OCI-M1 (cell line): Measurements from ENCODE around the gene CTDSP1.
A peak's percentile ranks its signal among the peaks of the same experiment; 100 is the strongest.

Experiments used
- DNase-seq: peaks from one replicate; lab custom pipeline; 2025; lab: John Stamatoyannopoulos, UW

Gene CTDSP1, protein sequence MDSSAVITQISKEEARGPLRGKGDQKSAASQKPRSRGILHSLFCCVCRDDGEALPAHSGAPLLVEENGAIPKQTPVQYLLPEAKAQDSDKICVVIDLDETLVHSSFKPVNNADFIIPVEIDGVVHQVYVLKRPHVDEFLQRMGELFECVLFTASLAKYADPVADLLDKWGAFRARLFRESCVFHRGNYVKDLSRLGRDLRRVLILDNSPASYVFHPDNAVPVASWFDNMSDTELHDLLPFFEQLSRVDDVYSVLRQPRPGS

DNA sequence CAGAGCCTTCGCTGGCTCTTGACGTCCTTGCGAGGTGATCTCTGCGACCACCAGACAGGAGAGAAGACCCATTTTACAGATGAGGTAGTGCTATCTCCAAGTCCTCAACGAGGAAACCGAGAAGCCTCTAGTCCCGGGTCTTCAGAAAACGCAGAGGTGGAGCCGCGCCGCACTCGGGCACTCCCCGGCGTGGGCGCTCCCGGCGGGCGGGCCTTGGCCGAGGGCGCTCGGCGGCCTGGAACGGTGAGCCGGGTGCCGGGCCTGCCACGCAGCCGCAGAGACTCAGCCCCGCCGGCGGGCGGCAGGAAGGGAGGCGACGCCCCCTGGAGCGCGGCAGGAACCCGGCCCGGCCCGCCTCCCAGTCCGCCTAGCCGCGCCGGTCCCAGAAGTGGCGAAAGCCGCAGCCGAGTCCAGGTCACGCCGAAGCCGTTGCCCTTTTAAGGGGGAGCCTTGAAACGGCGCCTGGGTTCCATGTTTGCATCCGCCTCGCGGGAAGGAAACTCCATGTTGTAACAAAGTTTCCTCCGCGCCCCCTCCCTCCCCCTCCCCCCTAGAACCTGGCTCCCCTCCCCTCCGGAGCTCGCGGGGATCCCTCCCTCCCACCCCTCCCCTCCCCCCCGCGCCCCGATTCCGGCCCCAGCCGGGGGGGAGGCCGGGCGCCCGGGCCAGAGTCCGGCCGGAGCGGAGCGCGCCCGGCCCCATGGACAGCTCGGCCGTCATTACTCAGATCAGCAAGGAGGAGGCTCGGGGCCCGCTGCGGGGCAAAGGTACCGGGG lies at the start of gene CTDSP1:
Gene CTDSP1 (plus strand): TSS at position 478 of the 776 bp plus-strand sequence. CDS start 223 bp downstream, at position 701.
- DNase-seq = peak; percentile 94

- no peak for DNase-seq
Observed at GRCh38 chr2:218354045-218354444, 45.6 kb upstream of the CTDSP1 start.

- DNase-seq = no peak
Observed at GRCh38 chr2:218354850-218355443, 44.7 kb upstream of the CTDSP1 start.

DNA sequence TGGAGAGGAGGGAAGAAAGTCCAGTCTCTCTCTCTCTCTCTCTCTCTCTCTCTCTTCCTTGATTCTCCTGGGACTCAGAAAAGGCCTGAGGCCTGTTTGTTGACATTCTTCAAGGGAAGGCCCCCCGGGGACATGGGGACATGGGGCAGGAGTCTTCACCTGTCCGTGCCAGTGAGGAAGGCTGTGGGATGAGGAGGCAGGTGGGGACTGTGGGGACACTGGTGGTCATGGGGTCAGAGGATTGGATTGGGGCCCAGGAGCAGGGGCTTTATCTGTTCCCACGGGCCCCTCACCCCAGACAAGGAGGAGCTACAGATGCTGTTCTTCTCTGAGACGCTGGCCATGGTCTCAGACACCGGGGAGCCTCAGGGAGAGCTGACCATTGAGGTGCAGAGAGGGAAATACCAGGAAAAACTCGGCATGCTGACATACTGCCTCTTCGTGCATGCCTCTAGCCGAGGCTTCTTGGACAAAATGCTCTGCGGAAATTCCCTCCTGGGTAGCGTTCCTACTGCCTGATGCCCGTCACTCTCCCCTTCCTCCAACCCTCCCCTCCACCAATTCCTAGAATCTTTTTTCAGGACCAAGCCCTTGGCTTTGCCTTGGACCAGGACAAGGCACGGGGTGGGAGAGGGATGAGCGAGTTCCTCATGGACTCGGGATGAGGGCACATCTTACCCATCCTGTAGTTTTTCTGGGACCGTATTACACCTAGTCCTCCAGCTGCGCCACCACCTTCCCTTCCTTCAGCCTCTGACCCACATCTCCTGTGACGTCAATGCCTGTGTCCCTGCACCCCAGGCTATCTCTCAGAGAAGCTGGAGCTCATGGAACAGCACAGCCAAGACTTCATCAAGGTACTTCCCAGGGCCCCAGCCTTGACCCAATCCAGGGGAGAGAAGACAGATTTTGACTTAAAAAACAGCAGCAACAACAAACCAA lies 42.2 kb upstream of the CTDSP1 start:
- no peak for DNase-seq

GRCh38 chr2:218360453-218360852 lies 39.2 kb upstream of the CTDSP1 start:
- DNase-seq = peak; percentile 50

DNA sequence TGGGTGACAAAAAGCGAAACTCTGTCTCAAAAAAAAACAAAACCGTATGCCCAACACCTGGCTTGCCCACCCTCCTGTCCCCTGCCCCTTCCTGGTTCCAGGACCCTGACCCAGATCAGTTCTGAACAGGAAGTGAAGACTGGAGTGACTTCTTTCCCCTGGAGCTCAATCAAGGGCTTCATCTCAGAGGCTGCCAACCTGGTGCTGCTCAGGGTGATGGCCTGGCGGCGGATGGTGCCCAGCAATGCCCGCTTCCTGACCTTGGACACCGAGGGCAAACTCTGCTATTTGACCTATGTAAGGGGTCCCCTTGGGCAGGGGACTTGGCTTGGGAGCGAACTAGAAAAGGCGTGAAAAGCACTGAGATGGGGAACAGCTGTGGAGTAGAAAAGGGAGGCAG lies 37.1 kb upstream of the CTDSP1 start:
- no peak for DNase-seq

- no peak for DNase-seq
Observed at GRCh38 chr2:218363736-218364135, 35.9 kb upstream of the CTDSP1 start.

GRCh38 chr2:218364196-218364595 lies 35.5 kb upstream of the CTDSP1 start:
- no peak for DNase-seq

GRCh38 chr2:218366621-218367414 lies 32.9 kb upstream of the CTDSP1 start:
- DNase-seq = no peak

DNA sequence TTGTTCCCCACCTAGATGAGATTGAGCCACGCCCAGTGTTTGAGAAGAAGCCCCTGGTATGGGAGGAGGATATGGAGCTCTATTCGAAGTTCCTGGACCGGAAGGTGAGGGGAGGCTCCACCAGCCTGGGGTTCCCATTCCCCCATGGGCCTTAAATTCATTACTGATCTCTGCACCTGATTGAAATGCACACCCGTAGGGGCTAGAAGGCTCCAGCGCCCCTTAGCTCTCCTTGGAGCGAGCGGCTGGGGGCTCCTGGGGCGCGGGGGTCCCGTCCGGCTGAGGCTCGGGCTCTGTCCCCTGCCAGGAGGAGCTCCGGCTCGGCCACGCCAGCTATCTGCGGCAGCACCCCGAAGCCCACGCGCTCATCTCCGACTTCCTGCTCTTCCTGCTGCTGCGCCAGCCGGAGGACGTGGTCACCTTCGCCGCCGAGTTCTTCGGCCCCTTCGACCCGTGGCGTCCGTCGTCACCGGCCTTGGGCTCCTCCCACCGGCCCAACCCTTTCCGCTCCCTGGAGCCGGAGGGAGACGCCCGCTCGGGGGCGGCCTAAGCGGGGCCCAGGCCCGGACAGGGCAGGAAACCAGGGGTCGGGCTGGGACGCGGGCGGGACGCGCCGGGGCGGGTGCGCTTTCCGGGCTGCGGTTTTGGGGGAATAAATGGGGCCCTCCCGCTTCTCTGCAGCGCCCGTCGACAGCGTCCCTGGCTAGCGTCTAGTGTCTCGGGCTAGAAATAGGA lies 32.1 kb upstream of the CTDSP1 start:
- peak; percentile 93 for DNase-seq

- no peak for DNase-seq
Observed at GRCh38 chr2:218368150-218368528, 31.5 kb upstream of the CTDSP1 start.

DNA sequence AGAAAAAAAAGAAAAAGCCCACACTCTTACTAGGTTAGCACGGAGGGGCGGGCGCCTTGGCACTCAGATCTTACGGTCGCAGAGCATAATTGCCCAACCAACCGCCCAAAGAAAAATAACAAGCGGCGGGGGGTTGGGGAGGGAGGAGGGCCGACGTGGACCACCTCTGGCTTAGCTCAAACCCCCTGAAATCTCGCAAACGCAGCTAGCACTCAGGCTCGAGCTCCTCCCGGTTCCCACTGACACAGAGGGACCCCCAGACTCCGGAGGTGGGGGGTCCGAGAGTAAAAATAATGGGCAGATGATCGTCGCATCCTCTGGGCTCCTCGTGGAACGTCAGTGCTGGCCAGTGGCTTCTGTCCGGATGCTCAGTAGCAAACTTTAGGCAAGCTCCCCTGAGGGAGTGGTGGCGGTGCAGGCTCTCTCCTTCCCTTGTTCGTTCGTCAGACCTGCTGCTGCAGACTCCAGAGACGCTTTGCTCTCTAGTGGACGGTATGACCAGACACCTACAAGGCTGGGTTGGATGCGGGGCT lies 31.0 kb upstream of the CTDSP1 start:
- no peak for DNase-seq

DNA sequence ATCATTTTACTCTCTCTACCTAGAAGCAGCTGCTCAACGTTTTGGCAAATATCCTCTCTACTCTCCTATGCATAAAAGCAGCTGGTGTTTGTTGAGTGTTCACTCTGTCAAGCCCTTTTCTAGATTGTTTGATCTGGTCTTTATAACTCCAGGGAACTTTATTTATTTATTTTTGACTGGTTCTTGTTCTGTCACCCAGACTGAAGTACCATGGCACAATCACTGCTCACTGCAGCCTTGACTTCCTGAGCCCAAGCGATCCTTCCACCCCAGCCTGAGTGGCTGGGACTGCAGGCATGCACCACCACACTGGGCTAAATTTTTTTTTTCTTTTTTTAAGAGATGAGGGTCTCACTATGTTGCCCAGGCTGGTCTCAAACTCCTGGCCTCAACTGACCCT lies 30.3 kb upstream of the CTDSP1 start:
- DNase-seq = no peak

DNA sequence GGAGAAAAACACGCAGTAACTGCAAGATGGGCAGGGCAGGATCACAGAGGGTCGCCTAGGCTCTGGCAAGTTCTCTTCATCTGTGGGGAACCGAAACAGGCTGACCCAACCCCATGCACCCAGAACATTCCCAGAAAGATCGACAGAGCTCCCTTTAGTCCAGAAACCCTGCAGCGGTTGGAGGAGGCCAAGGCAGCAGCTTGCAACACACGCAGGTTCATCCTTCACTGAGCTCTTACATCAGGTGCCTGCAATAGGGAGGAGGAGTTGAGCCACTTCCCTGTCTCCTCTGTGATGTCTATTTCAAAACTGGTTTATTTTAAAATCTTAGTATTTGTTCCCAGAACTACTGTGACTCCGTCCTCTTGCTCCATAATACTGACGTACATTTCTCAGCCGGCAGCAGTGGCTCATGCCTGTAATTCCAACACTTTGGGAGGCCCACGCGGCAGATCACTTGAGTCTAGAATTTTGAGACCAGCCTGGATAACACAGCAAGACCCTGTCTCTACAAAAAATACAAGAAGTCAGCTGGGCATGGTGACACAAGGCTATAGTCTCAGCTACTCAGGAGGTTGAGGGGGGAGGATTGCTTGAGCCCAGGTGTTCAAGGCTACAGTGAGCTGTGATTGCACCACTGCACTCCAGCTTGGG lies 29.1 kb upstream of the CTDSP1 start:
- no peak for DNase-seq

DNA sequence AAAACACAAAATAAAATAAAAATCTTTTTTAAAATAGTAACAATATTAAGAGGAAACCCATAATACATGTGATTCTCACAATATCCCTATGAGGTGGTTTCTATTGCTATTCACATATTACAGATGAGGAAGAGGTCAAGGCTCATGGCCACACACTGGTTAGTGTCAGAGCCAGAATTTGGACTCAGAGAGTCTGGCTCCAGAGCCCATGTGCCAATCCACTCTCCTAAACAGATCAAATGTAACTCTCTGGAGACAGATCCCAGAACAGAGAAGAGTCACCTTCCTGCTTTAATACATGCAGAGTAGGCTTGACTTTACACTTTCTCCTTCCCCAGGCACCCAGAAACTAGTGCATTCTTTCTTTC lies 27.7 kb upstream of the CTDSP1 start:
- DNase-seq = no peak

DNA sequence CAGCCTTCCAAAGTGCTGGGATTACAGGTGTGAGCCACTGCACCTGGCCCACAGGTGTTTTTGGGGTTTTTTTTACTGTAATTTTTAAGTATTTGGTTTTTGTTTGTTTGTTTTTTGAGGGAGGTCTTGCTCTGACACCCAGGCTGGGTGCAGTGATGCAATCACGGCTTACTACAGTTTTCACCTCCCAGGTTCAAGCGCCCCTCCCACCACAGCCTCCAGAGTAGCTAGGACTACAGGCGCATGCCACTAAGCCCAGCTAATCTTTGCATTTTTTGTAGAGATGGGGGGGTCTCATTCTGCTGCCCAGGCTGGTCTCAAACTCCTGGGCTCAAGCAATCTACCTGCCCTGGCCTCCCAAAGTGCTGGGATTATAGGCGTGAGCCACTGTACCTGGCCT lies 24.9 kb upstream of the CTDSP1 start:
- DNase-seq = no peak

- no peak for DNase-seq
Observed at GRCh38 chr2:218375212-218375611, 24.5 kb upstream of the CTDSP1 start.

GRCh38 chr2:218378053-218378452 lies 21.6 kb upstream of the CTDSP1 start:
- no peak for DNase-seq

DNA sequence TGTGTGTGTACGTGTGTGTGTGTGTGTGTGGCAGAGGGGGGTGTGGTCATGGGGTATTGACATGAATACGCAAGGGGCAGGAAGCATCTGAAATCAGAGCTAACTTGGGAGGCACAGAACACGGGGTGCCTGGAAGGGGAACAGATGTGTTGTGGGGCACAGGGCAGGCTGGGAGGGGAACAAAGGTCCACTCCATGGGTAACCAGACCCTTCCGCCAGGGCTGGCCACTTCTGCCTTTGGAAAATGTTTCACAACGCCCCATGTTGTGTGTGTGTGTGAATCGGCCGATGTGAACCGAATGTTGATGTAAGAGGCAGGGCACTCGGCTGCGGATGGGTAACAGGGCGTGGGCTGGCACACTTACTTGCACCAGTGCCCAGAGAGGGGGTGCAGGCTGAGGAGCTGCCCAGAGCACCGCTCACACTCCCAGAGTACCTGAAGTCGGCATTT lies 17.7 kb upstream of the CTDSP1 start, which contains the start of gene SLC11A1:
Gene SLC11A1 (plus strand): TSS at position 358 of the 451 bp plus-strand sequence. CDS start 96 bp downstream, outside the sequence.
- DNase-seq = no peak

DNA sequence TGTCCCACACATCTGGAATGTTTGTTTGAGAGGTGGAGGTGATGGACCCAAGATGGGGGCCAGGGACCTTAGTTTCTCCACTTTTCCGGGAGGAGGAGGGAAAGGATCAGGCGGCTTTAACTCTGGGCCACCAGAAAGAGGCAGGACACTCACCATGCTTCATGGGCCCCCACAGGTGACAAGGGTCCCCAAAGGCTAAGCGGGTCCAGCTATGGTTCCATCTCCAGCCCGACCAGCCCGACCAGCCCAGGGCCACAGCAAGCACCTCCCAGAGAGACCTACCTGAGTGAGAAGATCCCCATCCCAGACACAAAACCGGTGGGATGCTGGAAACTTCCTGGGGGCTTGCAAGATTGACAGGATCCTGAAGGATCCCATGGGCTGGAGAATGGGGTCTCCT lies 16.9 kb upstream of the CTDSP1 start:
- no peak for DNase-seq
